Lung microvascular endothelial cell (primary cell): ENCODE measurements around the gene PRKRIP1. TPM values are rescaled to one million over a fixed set of nuclear protein-coding genes. Genes with fewer than 3 reads are reported as not detected.
"Not testable (repeated sequence)": the region's sequence is repeated elsewhere in the genome, so short reads cannot be mapped to it uniquely, and the experiment has no call there.

Experiments used
- DNase-seq, 2 donors: peaks; one replicate each; pipeline versions ENCODE4 v3.0.0 to v3.0.0-alpha.2; 2010; ENCODE audit warnings: low read depth in 2 of 2
- total RNA-seq: library from RNA; depleted of rRNA; stranded (reverse); fragments of >200 nt; gene quantifications from 2 replicates; pipeline ENCODE4 v1.2.1, GENCODE V29; 2014

Gene PRKRIP1
- total RNA-seq, 1 donor from 2014 or later, result 10.3 TPM

GRCh38 chr7:102403563-102403962 is 7.4 kb downstream of the PRKRIP1 start:
- DNase-seq, result no peak

GRCh38 chr7:102404005-102404861 is 8.1 kb downstream of the PRKRIP1 start:
- peak; percentile 64 to 72 for DNase-seq

GRCh38 chr7:102404862-102405188 is 8.7 kb downstream of the PRKRIP1 start:
- DNase-seq, result not testable (repeated sequence)

GRCh38 chr7:102407910-102408309 is 11.7 kb downstream of the PRKRIP1 start:
- no peak for DNase-seq

- DNase-seq, result not testable (repeated sequence)
These were observed 12.4 kb downstream of the PRKRIP1 start for GRCh38 chr7:102408530-102408929.

DNA sequence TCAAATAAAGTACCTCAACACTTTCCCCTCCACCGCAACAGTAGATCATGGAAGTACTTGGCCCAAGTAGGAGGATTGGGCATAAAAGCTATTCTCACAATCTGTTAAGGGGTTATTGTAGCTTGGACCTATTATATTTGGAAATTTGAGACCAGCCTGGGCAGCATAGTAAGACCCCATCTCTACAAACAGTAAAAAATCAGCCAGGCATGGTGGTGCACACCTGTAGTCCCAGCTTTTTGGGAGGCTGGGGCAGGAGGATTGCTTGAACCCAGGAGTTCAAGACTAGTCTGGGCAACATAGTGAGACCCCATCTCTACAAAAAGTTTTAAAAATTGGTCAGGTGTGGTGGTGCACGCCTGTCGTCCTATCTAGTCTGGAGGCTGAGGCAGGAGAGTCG is 13.2 kb downstream of the PRKRIP1 start:
- no peak for DNase-seq

DNA sequence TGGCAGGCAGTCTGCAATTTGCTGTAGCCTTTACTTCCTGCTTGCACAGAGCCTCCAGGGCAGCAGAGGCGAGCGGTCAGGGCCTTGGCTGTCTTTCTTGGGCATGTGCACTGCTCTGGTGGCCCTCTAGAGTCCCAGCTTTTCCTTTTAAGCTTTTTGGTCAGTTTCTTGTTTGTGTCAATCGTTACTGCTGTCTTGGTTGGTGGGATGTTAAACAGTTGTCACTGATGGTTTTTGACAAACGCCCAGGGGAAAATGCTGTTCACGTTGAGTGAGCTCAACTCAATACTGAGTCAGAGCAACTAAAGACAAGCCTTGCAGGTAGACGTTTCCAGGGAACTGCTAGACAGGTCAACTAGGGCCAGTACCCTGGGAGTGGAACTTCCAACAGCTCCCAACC is 14.0 kb downstream of the PRKRIP1 start:
- DNase-seq, result no peak

DNA sequence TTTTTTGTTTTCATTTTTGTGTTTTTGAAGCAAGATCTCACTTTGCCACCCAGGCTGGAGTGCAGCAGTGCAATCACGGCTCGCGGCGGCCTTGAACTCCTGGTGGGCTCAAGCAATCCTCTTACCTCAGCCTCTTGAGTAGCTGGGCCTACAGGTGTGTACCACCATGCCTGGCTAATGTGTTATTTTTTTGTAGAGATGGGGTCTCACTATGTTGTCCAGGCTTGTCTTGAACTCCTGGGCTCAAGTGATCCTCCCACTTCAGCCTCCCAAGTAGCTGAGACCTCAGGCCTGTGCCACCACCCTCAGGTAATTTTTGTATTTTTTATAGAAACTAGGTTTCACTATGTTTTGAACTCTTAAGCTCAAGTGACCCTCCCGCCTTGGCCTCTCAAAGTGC is 14.8 kb downstream of the PRKRIP1 start:
- no peak for DNase-seq

DNA sequence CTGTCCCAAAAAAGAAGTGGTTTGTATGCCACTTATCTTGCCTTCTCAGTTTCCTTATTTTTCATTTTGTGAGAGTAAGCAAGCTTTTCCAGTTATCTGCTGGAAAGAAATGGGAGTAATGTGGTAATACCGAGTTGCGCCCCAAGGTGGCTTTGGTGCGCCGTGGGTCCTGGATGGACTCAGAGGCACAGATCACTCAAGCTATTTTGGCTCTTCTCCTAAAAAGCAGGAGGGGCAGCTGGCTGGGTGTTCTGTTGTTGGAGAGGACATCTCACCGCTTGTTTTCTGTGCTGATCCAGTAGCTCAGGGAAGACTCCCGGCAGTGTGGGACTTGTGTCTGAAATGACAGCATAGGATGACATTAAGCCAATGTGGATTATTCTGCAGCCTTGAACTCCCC is 16.4 kb downstream of the PRKRIP1 start:
- peak; percentile 52 to 68 for DNase-seq

DNA sequence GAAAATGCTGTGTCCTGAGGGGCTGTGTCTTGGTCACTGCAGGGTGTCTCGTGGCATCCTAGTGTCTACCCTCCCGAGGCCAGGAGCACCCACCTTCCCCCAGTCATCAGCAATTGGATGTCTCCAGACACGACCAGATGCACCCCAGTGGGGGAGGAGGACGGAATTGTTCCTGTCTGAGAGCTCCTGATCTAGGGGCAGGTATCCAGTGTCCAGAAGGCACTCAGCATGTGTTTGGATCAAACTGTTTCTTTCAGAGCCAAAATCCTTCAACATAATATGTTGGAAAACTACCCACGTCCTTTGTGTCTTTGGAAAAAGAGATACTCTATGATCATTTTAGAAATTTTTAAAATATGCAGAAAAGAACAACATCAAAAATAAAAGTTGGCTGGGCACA is 16.9 kb downstream of the PRKRIP1 start:
- DNase-seq, result no peak

- no peak for DNase-seq
These were observed 17.4 kb downstream of the PRKRIP1 start for GRCh38 chr7:102413611-102414010.

GRCh38 chr7:102415685-102416225 is 19.6 kb downstream of the PRKRIP1 start:
- DNase-seq, result peak; percentile 28 to 40

GRCh38 chr7:102416406-102416805 is 20.2 kb downstream of the PRKRIP1 start:
- no peak for DNase-seq

GRCh38 chr7:102417105-102417504 is 20.9 kb downstream of the PRKRIP1 start:
- DNase-seq, result no peak

- DNase-seq, result no peak
These were observed 22.4 kb downstream of the PRKRIP1 start for GRCh38 chr7:102418592-102418991.

- DNase-seq, result no peak
These were observed 25.6 kb downstream of the PRKRIP1 start for GRCh38 chr7:102421706-102422240.

- no peak for DNase-seq
These were observed 28.0 kb downstream of the PRKRIP1 start for GRCh38 chr7:102424129-102424551.

DNA sequence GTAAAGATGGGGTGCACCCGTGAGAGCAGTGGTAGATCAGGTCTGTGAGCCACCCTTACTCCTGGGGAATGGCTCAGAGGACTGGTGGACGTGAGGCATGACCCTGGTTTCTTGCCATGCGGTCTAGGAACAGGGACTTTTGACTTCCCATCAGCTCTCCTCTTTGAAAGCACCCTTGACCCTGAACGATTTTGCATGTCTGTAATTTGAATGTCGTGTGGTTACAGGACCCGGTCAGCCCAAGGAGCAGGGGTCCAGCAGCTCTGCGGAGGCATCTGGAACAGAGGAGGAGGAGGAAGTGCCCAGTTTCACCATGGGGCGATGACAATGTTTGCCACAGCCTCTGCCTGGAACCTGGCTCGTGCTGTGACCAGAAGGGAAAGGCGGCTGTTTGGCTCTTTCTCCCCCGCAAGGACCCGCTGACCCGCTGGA is 28.6 kb downstream of the PRKRIP1 start:
- no peak for DNase-seq

DNA sequence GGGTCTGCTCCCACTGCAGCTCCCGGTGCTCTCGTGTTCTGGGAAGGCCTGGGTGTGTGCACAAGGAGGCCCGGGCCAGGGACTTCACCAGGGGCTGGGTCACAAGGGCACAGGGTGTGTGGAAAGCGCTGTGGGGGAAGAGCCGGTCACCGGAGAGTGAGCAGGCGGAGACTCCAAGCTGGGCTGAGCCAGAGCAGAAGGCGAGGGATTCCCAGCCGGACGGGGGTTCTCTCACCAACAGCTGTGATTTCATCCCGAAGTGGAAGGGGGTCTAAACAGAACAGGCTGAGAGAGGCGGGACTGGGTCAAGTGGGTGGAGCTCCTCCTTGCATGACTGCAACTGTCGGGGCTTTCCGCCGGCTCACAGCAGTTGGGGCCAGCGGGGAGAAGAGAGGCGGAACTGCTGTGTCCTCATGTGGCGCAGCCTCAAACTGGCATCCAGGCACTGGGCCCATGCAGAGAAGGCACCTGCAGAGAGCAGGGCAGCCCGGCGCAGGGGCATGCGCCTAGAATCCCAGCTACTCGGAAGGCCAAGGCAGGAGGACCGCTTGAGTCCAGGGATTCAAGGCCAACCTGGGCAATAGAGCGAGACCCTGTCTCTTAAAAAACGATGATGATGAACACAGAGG is 29.6 kb downstream of the PRKRIP1 start:
- DNase-seq, result no peak

DNA sequence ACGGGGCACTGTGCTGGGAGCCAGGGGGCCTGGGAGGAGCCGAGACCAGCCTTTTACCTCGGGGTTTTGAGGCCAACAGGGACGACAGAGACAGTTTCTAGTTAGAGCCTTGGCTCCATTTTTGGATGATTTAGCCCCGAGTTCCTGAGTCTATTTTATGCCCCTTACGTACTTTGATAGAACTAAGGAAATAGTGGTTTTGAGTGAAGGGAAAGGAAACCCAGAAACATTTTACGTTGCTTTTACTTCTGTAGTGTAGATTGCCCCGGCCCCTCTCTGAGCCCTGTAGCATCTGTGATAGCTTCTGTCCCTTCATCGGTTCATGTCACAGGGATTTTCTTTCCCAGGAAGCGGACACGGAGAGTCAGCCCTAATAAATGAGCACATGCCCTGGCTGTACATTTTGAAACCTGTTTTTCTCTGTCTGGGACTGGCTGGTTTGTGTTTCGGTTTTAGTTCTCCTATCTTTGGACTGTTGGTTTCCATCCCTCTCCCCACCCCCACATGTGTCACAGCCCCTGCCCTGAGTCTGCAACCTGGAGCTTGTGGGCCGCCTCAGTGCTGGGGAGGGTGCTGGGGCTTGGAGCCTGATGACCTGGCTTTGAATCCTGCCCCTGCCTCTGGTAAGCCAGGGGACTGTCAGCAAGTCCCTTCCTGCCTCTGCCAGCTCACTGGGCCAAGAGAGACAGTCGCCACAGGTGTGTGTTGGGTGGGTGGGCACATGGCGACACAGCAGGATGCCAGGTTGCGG is 30.3 kb downstream of the PRKRIP1 start:
- no peak for DNase-seq

DNA sequence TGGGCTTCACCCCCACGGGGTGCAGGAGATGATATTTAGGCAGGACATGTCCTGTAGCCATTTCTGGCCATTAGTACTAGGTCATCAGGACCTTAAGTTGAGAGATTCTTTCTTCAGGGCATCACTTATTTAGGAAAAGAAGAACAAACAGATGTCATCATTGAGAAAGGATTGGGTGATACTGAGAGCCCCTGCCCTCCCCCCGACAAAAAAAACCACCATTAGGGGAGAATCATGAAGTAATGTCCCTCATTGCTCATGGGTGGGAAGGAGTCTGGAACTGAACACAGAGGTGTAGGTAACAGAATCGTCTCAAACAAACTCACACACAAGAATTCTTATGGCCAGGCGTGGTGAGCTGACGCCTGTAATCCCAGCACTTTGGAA is 30.8 kb downstream of the PRKRIP1 start:
- no peak for DNase-seq
